Measurements from ENCODE around the gene PTGDR2. TPM values are rescaled to one million over a fixed set of nuclear protein-coding genes. Genes with fewer than 3 reads are reported as not detected.

PTGDR2 gene
- total RNA-seq, 1 experiment from 2014 or later, result 0.12 TPM

- H3K4me2 ChIP-seq (ENCODE audit: low read length), result no peak within 1 kb of the TSS
- no TSS peak for BruUV-seq (replicated peaks)
- ATAC-seq (no peak), DNase-seq (ENCODE audit: low read depth, low spot score) (no peak)
- intact Hi-C loops (cut with micrococcal nuclease), result no loop called here
- peaks cover 0 to 1% of the 10 kb centered on the region in 2 experiments; a peak in 2 of 4 replicates for H3K4me1 ChIP-seq (ENCODE audit: control insufficient read depth in 1 of 2, insufficient read depth in 2 of 2, low read length in 2 of 2)
- H3K27me3 ChIP-seq (ENCODE audit: insufficient read depth, low read length), result 0 out of 2 replicates have a peak, but pooled peaks cover 4% of the 10 kb centered on the region
- ChIA-PET RAD21 (ENCODE audit: low non-redundant PET in 1 of 2, low total read pairs in 2 of 2, uncharacterized antibody in 2 of 2, unreplicated experiment in 2 of 2) (no interaction called here), CTCF (no interaction called here), POLR2A (no interaction called here)
- no peak within 1 kb of the TSS for H2AFZ ChIP-seq (ENCODE audit: low read depth, low read length, poor library complexity, severe bottlenecking)
- TF ChIP-seq TCF7L2 (IDR thresholded peaks at IDR 0.05; ENCODE audit: borderline replicate concordance, extremely low read depth, insufficient read depth, insufficient read length) (no peak), ZNF274 (IDR thresholded peaks at IDR 0.05; ENCODE audit: low read depth, low read length) (no peak), ZBTB33 (IDR thresholded peaks at IDR 0.05; ENCODE audit: extremely low read depth, insufficient replicate concordance, low read length) (no peak), SRF (IDR thresholded peaks at IDR 0.05; ENCODE audit: low read depth) (no peak), SIN3A (IDR thresholded peaks at IDR 0.05; ENCODE audit: low read depth) (no peak), ELF1 (IDR thresholded peaks at IDR 0.05; ENCODE audit: borderline replicate concordance, low read depth) (no peak), CBX3 (IDR thresholded peaks at IDR 0.05; ENCODE audit: low read depth) (no peak), FOSL1 (IDR thresholded peaks at IDR 0.05; ENCODE audit: low read depth) (no peak), ZFX (IDR thresholded peaks at IDR 0.05) (no peak), POLR2AphosphoS5 (IDR thresholded peaks at IDR 0.05; ENCODE audit: low read depth, low read length) (no peak), EZH2 (IDR thresholded peaks at IDR 0.05) (no peak), MAX (IDR thresholded peaks at IDR 0.05) (no peak), YY1 (IDR thresholded peaks at IDR 0.05; ENCODE audit: extremely low read depth, insufficient replicate concordance, low read depth, low read length) (no peak)
- H3K9me3 ChIP-seq (ENCODE audit: control insufficient read depth in 1 of 2, insufficient read depth in 1 of 2, low read depth in 1 of 2, low read length in 2 of 2), result no peaks in the 10 kb centered on the region
- no peak within 1 kb of the TSS for H3K4me3 ChIP-seq (replicated peaks in 1 of 2; ENCODE audit: low read depth in 1 of 2, low read length in 2 of 2)
- no peak within 1 kb of the TSS for H3K9ac ChIP-seq (ENCODE audit: low read length)
- no peaks in the 10 kb centered on the region for H3K79me2 ChIP-seq (ENCODE audit: insufficient read depth, low read length)
- H3K36me3 ChIP-seq (ENCODE audit: control insufficient read depth in 1 of 2, insufficient read depth in 2 of 2, low read length in 2 of 2), result no peaks in the 10 kb centered on the region
- no peaks in the 10 kb centered on the region for H3K9me2 ChIP-seq (ENCODE audit: insufficient read depth)
- no peak within 1 kb of the TSS for H3K27ac ChIP-seq (ENCODE audit: low read depth, low read length)
- no peaks in the 10 kb centered on the region for H4K20me1 ChIP-seq (ENCODE audit: insufficient read depth)
Measured at GRCh38 chr11:60866911-60867870, 11.4 kb upstream of the PTGDR2 start, which contains the start of gene ZP1. TSS of gene ZP1 (plus strand) at chr11:60867542. CDS start at chr11:60867562, 20 bp downstream.

Data from HCT116 (cell line).